H1 (cell line): Measurements from ENCODE around the gene TOP2A.

Experiments
- CTCF ChIP-seq, 3 experiments: IDR thresholded peaks; 1 replicate in 2 of 3; 2 replicates in 1 of 3; pipeline versions ENCODE4 v1.5.1 to v1.6.1; 2011; ENCODE audit warnings: low read length in 3 of 3, mild to moderate bottlenecking in 3 of 3, inconsistent platforms in 2 of 3, low read depth in 1 of 3, moderate library complexity in 1 of 3; ENCODE audit not compliant: insufficient read depth in 1 of 3; ENCODE audit errors: control extremely low read depth in 1 of 3
- EZH2 ChIP-seq: fragments of 200-600 bp; sonication (generic); IDR thresholded peaks from 2 replicates; pipeline ENCODE4 v1.7.1; 2012; ENCODE audit warnings: low read depth, mild to moderate bottlenecking, moderate library complexity, low read length, inconsistent platforms; ENCODE audit not compliant: severe bottlenecking
- RFX5 ChIP-seq: IDR thresholded peaks from 2 replicates; pipeline ENCODE4 v1.6.1; 2011; ENCODE audit warnings: low read depth, low read length, improper control_type of control experiment, borderline replicate concordance

- TF ChIP-seq CTCF (IDR thresholded peaks at IDR 0.05; ENCODE audit: control extremely low read depth in 1 of 3, insufficient read depth in 1 of 3, low read depth in 1 of 3, low read length in 3 of 3) = no peak
- no peak for TF ChIP-seq EZH2
- no peak for TF ChIP-seq RFX5
These were observed 64.8 kb downstream of the TOP2A start for GRCh38 chr17:40352779-40353394.
